Transverse colon (tissue), 4 donors: ENCODE data around the gene APBB3. TPM values are rescaled to one million over a fixed set of nuclear protein-coding genes. Genes with fewer than 3 reads are reported as not detected.

Experiments
- DNase-seq: peaks from one replicate; pipeline ENCODE4 v3.0.0-alpha.2; 2019
- H3K27ac ChIP-seq, 4 donors: fragments of 200-600 bp; sonication (generic); 2 replicates each; pipeline ENCODE4 v1.5.1; 2016 to 2018; ENCODE audit warnings: inconsistent platforms in 4 of 4
- H3K27me3 ChIP-seq: fragments of 200-600 bp; sonication (generic); 2 replicates; pipeline ENCODE4 v1.5.1; 2017; ENCODE audit warnings: inconsistent platforms
- H3K36me3 ChIP-seq, 4 donors: fragments of 200-600 bp; sonication (generic); 2 replicates each; pipeline ENCODE4 v1.5.1; 2017 to 2019; ENCODE audit warnings: inconsistent platforms in 4 of 4
- H3K4me1 ChIP-seq, 4 donors: fragments of 200-600 bp; sonication (generic); 2 replicates each; pipeline ENCODE4 v1.5.1; 2017 to 2020; ENCODE audit warnings: inconsistent platforms in 4 of 4
- H3K4me3 ChIP-seq, 4 donors: fragments of 200-600 bp; sonication (generic); 1 replicate in 1 of 4; 2 replicates in 3 of 4; pipeline versions ENCODE4 v1.5.1 to v1.6.1; 2017 to 2019; ENCODE audit warnings: inconsistent platforms in 4 of 4
- H3K9me3 ChIP-seq, 2 donors: fragments of 200-600 bp; sonication (generic); 2 replicates each; pipeline ENCODE4 v1.5.1; 2017 to 2019; ENCODE audit warnings: inconsistent platforms in 2 of 2
- EP300 ChIP-seq: sonication (generic); formaldehyde crosslinking; IDR thresholded peaks from one replicate; pipeline ENCODE4 v1.6.1; 2017; ENCODE audit warnings: antibody characterized with exemption, low read depth
- POLR2A ChIP-seq: fragments of 450-650 bp; IDR thresholded peaks from one replicate; pipeline ENCODE4 v1.6.1; 2016; ENCODE audit warnings: antibody characterized with exemption, mild to moderate bottlenecking, moderate library complexity
- POLR2AphosphoS5 ChIP-seq, 3 donors: sonication (generic); formaldehyde crosslinking; IDR thresholded peaks; one replicate each; pipeline ENCODE4 v1.6.1; 2016; ENCODE audit warnings: antibody characterized with exemption in 3 of 3
- WGBS, 2 donors: methylation state at CpG; one replicate each; pipeline ENCODE4 v1.1.5; 2018; ENCODE audit warnings: low coverage in 1 of 2; 5-methylcytosine and 5-hydroxymethylcytosine counted together
- in situ Hi-C, 4 donors: fragments of 200-750 bp; cut with MboI; loops; one replicate each; pipeline versions ENCODE4 v1.15.0 to v1.15.1; 2017; ENCODE audit warnings: low sequenced_read_pairs in 3 of 4, low pct_ligation_motif_present in 1 of 4, low pct_unique_long_range_greater_than_20kb in 1 of 4
- intact Hi-C: fragments of 100-400 bp; cut with DNase I; formaldehyde crosslinking; loops from one replicate; pipeline ENCODE4 v1.15.1; 2023; ENCODE audit warnings: low total_unique reads
- total RNA-seq, 4 donors: library from RNA; depleted of rRNA; stranded (reverse); fragments of >200 nt; gene quantifications; one replicate each; pipeline ENCODE4 v1.1.0, GENCODE V29; 2016
- TF ChIP-seq, protein P1 (sequence below), 5 experiments: fragments of 200-600 bp in 3 of 5; fragments of 450-650 bp in 2 of 5; sonication (generic) in 3 of 5; IDR thresholded peaks; 1 replicate in 2 of 5; 2 replicates in 3 of 5; pipeline ENCODE4 v1.5.1; 2016 to 2017; ENCODE audit warnings: antibody characterized with exemption in 5 of 5, inconsistent platforms in 3 of 5, mild to moderate bottlenecking in 2 of 5, moderate library complexity in 1 of 5

Gene APBB3, protein sequence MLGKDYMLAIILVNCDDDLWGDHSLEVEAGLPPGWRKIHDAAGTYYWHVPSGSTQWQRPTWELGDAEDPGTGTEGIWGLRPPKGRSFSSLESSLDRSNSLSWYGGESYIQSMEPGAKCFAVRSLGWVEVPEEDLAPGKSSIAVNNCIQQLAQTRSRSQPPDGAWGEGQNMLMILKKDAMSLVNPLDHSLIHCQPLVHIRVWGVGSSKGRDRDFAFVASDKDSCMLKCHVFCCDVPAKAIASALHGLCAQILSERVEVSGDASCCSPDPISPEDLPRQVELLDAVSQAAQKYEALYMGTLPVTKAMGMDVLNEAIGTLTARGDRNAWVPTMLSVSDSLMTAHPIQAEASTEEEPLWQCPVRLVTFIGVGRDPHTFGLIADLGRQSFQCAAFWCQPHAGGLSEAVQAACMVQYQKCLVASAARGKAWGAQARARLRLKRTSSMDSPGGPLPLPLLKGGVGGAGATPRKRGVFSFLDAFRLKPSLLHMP
- total RNA-seq, result 10 to 100 TPM; 20.1 to 42.5 (median 37.4) TPM

DNA sequence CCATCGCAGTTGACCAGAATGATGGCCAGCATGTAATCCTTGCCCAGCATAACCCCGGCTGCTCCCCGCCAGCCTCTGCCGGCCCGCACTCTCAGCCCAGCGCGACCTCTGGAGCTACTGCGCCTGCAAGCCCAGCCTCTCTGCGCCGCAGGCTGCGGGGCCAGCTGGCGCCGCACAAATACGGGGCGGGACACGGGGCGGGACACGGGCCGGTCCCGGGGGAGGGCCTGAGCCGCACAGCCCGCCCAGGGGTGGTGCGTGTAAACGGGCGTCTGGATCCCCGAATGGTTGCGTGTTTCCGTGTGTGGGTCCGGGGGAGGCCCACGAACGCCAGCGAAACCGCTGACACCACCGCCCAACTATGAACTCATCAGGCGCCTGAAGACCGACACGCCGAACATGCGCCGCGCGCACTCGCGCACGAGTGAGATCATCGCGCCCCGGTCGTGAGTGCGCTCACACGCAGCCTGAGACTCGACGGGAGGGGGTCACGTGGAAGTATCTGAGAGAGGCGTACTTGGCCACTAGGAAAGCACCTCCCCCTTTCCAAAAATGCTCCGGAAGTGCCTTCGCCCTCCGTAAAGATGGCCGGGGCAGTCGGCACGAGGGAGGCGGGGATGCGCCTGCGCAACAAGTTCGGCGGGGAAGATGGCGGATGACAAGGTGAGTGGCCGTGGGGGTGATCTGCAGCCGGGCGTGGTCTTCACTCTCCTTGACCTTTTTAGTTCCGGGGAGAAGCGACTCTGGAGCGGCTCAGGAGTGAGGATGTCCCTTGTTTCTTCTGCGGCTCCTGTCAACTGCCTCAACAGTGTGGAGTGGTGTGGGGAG lies at the start of gene APBB3, which contains the start of gene SLC35A4:
APBB3 (minus strand) TSS at position 403 of the 828 bp plus-strand sequence; CDS start at position 50, 353 bp downstream.
SLC35A4 (plus strand) TSS at position 633 of the 828 bp plus-strand sequence. CDS start 2,342 bp downstream, outside the sequence.
- intact Hi-C loops, result loop anchor here (5.0 kb wide), 1 partner anchor 73 kb away; the partner anchor contains the start of gene TMCO6
- peaks cover 0 to 10% (median 0%) of the 10 kb centered on the region in 4 donors for H3K36me3 ChIP-seq
- in situ Hi-C loops, result loop anchor here in 3 of 4 donors (10.0 to 25.0 kb wide), 3 partner anchors 70 to 140 kb away; partner anchors contain the start of genes CD14 (in 2 of the 3), TMCO6 (in 2 of the 3), DND1 (in 1 of the 3) and WDR55 (in 1 of the 3)
- DNase-seq, result peak; percentile 97
- H3K4me1 ChIP-seq, result peaks cover 20 to 38% (median 25%) of the 10 kb centered on the region in 4 donors
- peak; percentile 56 for TF ChIP-seq EP300
- peak; percentile 94 for TF ChIP-seq POLR2A
- peak; percentile 92 to 95 (median 95) for TF ChIP-seq POLR2AphosphoS5 (IDR thresholded peaks at IDR 0.05)
- TF ChIP-seq, protein P1, sequence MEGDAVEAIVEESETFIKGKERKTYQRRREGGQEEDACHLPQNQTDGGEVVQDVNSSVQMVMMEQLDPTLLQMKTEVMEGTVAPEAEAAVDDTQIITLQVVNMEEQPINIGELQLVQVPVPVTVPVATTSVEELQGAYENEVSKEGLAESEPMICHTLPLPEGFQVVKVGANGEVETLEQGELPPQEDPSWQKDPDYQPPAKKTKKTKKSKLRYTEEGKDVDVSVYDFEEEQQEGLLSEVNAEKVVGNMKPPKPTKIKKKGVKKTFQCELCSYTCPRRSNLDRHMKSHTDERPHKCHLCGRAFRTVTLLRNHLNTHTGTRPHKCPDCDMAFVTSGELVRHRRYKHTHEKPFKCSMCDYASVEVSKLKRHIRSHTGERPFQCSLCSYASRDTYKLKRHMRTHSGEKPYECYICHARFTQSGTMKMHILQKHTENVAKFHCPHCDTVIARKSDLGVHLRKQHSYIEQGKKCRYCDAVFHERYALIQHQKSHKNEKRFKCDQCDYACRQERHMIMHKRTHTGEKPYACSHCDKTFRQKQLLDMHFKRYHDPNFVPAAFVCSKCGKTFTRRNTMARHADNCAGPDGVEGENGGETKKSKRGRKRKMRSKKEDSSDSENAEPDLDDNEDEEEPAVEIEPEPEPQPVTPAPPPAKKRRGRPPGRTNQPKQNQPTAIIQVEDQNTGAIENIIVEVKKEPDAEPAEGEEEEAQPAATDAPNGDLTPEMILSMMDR (IDR thresholded peaks at IDR 0.05), result peak in 1 of 5 experiments; percentile 7
- peak within 1 kb of the TSS; percentile 48 to 63 (median 57) for H3K4me3 ChIP-seq
- WGBS, 2 donors, result 1% methylated on average over 54 of the region's 74 CpGs; no CpG with 5 or more reads in 1 of the 2 donors
- H3K9me3 ChIP-seq, result no peaks in the 10 kb centered on the region
- peak within 1 kb of the TSS; percentile 92 to 94 (median 93) for H3K27ac ChIP-seq
- H3K27me3 ChIP-seq, result no peaks in the 10 kb centered on the region

DNA sequence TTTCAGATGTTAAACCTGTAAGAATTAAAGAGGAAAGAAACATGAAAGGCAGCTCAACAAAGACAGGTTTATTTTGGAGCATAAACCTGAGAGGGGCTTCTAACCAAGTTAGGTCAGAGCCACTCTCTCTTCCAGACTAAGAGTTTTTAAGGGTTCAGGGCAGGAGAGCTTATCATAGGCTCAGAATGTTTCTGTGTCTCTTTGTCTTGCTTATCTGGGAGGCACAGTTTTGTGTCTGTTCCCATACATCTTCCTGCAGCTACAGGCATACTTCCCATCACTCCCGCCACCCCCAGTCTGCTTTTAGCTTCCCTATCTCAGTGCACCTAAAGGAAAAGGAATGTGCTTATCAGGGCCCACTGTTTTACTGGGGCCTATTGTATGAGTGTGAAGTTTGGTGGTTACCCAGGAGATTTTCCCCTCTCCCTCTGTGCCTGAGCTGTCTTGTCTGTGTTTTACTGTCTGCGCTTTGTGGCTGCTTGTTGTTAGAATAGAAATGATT lies 46.7 kb upstream of the APBB3 start:
- Histone ChIP-seq H3K27ac (peak overlapping the region; percentile 51 to 81 (median 74)), H3K4me3 (no peak overlapping the region), H3K4me1 (peaks cover 2 to 36% (median 10%) of the 10 kb centered on the region in 4 donors), H3K9me3 (no peaks in the 10 kb centered on the region), H3K27me3 (no peaks in the 10 kb centered on the region), H3K36me3 (no peaks in the 10 kb centered on the region)
- no peak for TF ChIP-seq POLR2AphosphoS5 (IDR thresholded peaks at IDR 0.05)
- no peak for TF ChIP-seq POLR2A
- TF ChIP-seq, protein P1 (IDR thresholded peaks at IDR 0.05), result no peak
- TF ChIP-seq EP300, result no peak
- 70 to 71% methylated on average over 1 to 2 of the region's 2 CpGs for WGBS, 2 donors
- no peak for DNase-seq
- intact Hi-C loops, result no loop called here
- in situ Hi-C loops, result no loop called here

DNA sequence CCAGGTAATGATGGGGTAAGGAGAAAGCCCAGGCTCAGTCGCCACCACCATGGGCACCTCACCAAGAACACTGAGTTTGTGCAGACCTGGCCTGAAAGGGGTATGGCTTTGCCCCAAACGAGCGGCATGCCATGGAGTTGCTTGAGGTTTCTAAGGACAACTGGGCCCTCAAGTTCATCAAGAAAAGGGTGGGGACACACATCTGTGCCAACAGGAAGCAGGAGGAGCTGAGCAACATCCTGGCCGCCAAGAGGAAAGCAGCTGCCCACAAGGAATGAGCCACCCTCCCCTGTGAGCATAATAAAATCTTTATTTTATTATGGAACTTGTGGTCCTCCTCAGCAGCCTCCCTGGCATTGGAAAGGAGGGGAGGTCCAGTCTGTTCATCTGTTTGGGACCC lies 44.7 kb upstream of the APBB3 start:
- H3K4me1 ChIP-seq, result peaks cover 2 to 36% (median 10%) of the 10 kb centered on the region in 4 donors
- in situ Hi-C loops (no loop called here), intact Hi-C loops (no loop called here)
- no peaks in the 10 kb centered on the region for H3K36me3 ChIP-seq
- 51% methylated on average over 4 of the region's 4 CpGs; no CpG with 5 or more reads in 1 of the 2 donors for WGBS, 2 donors
- H3K27ac ChIP-seq, result peak overlapping the region; percentile 51 to 81 (median 74)
- peak; percentile 80 for DNase-seq
- H3K4me3 ChIP-seq, result no peak overlapping the region
- TF ChIP-seq POLR2AphosphoS5 (IDR thresholded peaks at IDR 0.05) (peak in 1 of 3 donors; percentile 50), EP300 (no peak)
- H3K9me3 ChIP-seq, result no peaks in the 10 kb centered on the region
- H3K27me3 ChIP-seq, result no peaks in the 10 kb centered on the region

DNA sequence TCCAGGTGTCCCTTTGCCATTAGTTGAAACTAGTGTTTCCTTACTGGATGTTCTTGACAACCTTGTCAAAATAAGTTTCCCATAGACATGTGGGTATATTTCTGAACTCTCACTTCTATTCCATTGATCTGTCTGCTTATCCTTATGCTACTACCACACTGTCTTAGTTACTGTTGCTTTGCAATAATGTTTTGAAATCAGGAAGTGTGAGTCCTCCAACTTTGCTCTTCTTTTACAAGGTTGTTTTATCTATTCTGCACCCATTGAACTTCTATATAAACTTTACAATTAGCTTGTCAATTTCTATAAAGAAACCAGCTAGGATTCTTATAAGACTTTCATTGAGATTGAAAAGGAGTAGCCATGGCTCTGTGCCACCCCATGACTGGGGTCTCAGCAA lies 44.3 kb upstream of the APBB3 start:
- in situ Hi-C loops, result no loop called here
- no peak for TF ChIP-seq POLR2A
- TF ChIP-seq, protein P1 (IDR thresholded peaks at IDR 0.05), result no peak
- TF ChIP-seq EP300, result no peak
- TF ChIP-seq POLR2AphosphoS5 (IDR thresholded peaks at IDR 0.05), result no peak

More for the DNA sequence above, 44.3 kb upstream of the APBB3 start:
- Histone ChIP-seq H3K36me3 (no peaks in the 10 kb centered on the region), H3K4me3 (no peak overlapping the region), H3K9me3 (no peaks in the 10 kb centered on the region), H3K27ac (peak overlapping the region; percentile 51 to 81 (median 74)), H3K4me1 (peaks cover 2 to 36% (median 10%) of the 10 kb centered on the region in 4 donors), H3K27me3 (no peaks in the 10 kb centered on the region)
- DNase-seq, result no peak
- intact Hi-C loops, result no loop called here
